ENCODE results near the gene LRBA.

The LRBA gene

DNA sequence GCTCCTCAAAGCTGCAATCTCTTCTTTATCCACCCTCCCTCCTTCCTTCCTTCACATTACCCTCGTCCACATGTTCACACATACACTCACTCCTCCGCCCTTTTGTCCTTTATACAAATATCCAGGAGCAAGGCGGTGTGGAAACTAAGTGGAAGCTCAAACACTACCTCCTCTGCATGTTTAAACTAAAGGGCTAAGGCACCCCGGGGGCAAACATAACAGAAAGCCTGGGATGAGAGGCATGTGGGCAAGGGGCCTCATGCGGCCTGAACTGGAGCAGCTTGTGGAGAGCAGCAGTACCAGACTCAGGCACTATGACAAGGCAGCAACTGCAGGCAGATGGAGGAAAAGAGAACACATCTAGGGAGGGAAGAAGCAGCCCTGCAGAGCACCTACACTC is 423.7 kb downstream of the LRBA start:
- DNase-seq (ENCODE audit: low read depth in 2 of 2, low spot score in 1 of 2) = no peak

DNA sequence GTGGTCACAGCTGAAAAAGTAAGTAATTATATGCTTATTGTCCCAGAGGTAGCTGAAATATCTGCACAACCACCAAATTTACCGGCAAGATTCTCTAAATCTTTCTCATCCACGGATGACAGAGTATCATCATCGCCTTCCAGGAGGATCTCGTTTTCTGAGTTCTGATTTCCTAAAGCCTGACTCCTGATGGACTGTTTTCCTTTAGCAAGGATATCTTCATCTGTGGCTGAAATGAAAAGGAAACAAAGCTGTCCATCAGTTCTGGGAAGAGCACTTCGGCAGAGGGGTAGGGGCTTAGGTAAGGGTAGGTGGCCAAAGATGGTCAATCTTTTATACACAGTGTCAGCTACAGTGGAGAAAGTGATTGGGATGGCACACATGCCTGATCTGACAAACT is 424.5 kb downstream of the LRBA start:
- DNase-seq (ENCODE audit: low read depth in 2 of 2, low spot score in 1 of 2) = no peak

DNA sequence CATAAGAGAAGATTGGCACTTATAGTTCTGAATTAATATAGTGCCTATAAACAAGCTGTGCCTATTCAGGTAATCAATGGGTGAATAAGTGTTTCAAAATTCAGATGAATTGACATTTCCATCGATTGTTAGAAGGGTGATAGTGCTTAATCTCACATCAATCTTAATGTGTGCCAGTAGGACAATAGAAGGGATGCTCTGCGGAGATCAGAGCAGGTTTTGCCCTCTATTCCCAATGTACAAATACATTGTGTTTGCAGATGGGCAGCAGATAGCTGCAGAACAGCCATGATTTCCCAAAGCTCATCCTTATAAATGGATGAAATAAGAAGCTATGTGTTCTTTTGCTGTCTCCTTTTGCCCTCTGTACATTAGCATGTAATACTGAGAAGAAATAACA is 425.9 kb downstream of the LRBA start:
- DNase-seq (ENCODE audit: low read depth in 2 of 2, low spot score in 1 of 2) = no peak

DNA sequence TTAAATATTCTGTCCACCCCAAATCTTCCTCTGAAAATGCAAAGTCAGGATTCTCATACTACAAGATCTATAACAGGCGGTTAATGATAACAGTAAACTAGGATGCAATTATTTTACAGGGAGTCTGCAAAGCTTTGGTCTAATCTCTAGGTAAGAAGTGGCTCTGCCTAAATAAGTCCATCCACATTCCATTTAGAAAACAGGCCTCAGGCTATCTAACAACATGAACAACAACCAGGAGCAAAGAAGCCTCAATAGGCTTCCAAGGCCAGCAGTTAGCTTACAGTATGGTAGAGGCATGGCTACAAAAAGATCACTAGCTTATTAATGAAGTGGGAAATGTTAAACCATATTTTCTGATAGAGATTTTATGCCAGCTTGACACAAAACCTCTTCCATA is 426.8 kb downstream of the LRBA start:
- DNase-seq (ENCODE audit: low read depth in 2 of 2, low spot score in 1 of 2) = no peak

DNA sequence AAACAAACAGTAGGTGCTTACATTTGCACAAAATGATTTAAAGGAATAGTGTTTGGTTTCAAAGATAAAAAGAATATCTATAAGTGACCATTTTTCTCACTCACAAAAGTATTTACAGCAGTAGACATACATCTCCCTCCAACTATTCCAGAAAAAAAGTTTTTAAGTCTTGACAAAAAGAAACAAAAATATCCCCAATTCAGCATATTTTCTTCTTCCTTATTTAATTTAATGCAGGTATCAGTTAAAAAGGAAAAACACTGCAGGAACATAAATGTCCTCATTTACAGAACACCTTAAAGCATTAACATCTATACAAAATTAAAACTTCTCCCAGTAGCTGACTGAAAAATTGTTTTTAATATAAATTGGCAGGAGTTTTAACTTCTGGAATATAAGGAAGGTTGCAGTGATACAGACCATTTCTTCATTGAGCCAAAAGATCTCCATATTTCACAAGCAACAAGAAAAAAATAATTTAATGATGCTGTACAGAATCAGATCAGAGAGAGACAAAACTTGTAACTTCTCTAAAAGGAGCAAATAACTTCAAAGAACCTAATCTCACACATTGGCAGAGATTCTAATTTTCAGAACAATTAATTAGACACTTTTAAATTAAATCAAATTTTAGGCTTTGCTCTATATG is 428.8 kb downstream of the LRBA start:
- no peak for DNase-seq (ENCODE audit: low read depth in 2 of 2, low spot score in 1 of 2)

DNA sequence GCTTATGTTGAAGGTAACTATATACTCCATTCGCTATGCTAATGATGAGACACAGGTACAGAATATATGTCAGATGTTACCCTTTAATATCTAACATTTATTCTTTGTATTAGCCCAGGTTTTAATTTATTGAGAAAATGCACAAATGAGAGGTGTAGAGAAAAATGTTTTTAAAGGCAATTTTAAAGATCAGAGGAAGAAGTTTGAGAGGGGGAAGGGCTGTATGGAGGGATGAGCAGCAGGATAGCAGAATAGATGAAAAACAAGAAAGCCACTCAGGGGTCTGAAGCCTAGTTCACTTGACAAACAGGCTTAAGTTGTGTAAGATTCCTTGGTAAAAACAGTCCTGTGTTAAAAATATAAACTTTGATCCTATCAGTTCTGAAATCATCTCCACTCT is 429.5 kb downstream of the LRBA start:
- no peak for DNase-seq (ENCODE audit: low read depth in 2 of 2, low spot score in 1 of 2)

DNA sequence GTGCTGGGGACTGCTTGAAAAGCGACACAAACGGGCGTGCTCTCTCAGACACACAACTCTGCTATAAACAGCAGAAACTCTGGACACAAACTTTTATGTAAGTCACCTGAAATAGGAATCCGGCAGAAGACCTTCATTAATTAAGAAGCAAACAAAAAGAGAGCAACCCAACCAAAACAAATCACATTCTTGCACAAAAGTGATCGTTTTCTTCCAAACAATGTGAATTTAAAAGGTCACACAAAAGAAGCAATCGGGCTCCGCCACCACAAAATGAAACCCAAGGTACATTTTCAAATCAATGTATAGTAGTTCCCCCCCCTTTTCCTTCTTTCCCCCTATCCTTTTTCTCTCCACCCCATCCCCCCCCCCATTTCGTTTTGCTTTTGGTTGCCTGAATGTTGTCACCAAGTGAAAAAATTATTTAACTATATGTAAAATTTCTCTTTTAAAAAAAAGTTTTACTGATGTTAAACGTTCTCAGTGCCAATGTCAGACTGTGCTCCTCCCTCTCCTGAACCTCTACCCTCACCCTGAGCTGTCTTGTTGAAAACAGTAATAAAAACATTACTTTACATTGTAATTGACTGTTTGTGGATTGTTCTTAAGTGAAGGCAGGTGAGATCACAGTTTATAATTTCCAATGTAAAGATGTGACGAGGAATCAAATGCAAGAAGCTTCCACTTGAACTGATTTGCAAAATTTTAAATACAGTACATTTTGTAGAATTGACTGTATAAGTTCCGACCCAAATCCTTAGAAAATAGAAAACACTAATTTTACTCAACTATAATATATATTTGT is 430.8 kb downstream of the LRBA start:
- DNase-seq (ENCODE audit: low read depth in 2 of 2, low spot score in 1 of 2) = no peak

DNA sequence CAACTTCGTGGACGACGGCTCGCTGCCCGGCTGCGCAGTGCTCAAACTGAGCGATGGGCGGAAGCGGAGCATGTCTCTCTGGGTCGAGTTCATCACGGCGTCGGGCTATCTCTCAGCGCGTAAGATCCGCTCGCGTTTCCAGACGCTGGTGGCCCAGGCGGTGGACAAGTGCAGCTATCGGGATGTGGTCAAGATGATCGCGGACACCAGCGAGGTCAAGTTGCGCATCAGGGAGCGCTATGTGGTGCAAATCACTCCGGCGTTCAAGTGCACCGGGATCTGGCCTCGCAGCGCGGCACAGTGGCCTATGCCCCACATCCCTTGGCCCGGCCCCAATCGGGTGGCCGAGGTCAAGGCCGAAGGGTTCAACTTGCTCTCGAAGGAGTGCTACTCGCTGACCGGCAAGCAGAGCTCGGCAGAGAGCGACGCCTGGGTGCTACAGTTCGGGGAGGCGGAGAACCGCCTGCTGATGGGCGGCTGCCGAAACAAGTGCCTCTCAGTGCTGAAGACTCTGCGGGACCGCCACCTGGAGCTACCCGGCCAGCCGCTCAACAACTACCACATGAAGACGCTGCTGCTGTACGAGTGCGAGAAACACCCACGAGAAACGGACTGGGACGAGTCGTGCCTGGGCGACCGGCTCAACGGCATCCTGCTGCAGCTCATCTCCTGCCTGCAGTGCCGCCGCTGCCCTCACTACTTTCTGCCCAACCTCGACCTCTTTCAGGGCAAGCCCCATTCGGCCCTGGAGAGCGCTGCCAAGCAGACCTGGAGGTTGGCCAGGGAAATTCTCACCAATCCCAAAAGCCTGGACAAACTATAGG is 431.6 kb downstream of the LRBA start:
- DNase-seq (ENCODE audit: low read depth in 2 of 2, low spot score in 1 of 2) = no peak

DNA sequence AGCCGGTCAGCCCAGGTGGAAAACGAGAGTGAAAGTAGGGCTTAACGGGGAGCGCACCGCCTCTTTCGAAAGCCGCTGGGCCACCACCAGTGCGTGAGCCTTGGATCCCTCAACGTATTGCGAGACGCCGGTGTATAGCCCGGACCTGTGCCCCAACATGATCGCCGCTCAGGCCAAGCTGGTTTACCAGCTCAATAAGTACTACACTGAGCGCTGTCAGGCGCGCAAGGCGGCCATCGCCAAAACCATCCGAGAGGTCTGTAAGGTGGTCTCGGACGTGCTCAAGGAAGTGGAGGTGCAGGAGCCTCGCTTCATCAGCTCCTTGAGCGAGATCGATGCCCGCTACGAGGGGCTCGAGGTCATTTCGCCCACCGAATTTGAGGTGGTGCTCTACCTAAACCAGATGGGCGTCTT is 432.2 kb downstream of the LRBA start:
- no peak for DNase-seq (ENCODE audit: low read depth in 2 of 2, low spot score in 1 of 2)

DNA sequence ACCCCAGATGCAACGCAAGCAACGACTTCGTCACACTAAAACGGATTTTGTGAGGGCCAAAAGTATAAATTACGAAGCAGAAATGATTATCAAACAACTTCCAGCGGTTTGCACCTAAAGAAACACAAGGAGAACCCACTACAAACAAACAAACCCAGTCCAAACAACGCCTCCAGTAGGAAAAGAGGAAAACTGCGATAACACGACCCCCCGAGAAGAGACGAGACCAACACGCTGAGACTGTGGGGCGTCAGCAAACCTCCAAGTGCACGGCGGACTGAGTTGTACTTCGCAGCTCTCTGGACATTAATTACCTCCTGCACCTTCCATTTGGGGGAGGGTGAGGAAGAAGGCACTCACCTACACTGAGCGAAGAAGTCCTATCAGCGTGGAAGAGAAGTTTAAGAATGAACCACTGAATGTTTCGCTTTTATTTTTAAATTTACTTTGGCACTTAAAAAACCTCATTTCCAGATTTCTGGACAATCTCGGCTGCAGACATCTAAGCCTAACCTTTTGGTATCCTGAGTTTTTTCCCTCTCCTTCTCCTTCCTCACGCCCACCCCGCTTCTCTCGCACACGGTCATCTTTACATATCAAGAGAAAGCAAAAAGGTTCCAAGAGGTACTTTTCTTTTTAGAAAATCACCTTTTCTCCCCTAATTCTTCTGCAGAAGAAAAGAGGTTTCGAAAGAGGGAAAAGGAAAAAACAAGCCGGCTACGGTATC is 432.8 kb downstream of the LRBA start, which contains the start of gene MAB21L2:
MAB21L2 (plus strand) TSS at position 6 of the 727 bp plus-strand sequence. CDS start 879 bp downstream, outside the sequence.
- no peak for DNase-seq (ENCODE audit: low read depth in 2 of 2, low spot score in 1 of 2)

DNA sequence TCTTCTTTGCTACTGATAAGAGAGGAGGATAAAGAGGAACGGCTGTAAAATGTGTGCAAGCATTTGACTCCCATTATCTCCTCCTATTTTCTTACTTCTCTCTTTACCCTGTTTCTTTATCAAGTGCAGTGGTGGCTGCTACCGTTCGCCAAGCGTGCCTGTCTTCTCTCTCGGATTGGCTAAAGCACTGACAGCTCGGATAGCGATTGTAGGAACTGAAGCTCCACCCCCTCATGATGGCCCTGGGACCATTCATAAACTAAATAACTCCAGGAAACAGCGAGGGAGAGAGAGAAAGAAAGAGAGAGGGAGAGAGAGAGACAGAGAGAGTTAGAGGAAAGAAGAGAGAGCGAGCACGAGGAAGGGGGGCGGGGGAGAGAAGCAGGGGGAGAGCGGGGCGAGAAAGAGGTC is 433.4 kb downstream of the LRBA start:
- DNase-seq (ENCODE audit: low read depth in 2 of 2, low spot score in 1 of 2) = no peak

DNA sequence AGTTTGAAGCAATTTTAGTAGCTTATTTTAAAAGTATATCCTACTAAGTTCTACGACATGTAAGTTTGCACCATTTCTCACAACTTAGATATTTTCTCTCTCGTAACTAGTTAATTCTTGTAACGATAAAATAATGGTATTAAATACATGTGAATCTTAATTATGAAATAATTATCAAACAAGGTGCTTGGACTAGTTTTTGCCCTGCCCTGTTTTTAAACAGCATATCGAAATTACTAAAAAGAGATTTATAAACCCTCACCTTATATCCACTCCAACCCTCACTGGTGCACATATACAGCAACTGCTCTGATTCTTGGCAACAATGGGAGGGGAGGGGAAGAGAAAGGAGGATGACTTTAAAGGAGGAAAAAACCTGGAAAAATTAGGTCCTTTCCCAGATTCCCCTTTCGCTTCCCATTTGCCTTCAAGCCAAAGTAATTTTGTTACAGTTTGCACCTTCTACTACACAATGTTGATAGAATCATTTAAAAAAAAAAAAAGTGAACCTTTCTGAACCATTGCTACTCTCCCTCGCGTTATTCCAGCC is 434.0 kb downstream of the LRBA start:
- no peak for DNase-seq (ENCODE audit: low read depth in 2 of 2, low spot score in 1 of 2)

DNA sequence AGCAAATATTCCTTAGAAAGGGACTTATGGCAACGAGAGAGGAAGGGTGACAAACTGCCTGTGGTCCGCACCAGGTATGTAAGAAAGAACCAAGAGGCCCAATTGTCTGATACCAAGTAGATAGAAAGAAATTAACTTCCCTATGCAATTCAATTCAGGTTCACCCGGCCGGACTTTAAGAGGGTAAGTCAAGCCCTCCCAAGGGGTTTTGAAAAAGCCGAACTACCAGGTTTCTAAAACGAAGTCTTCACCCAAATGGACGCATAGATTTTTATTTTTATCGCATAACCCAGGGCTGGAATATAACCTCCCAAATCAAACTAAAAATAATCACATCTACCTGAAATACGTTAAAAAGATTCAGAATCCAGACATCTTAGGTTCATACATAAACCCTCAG is 434.8 kb downstream of the LRBA start:
- no peak for DNase-seq (ENCODE audit: low read depth in 2 of 2, low spot score in 1 of 2)

DNA sequence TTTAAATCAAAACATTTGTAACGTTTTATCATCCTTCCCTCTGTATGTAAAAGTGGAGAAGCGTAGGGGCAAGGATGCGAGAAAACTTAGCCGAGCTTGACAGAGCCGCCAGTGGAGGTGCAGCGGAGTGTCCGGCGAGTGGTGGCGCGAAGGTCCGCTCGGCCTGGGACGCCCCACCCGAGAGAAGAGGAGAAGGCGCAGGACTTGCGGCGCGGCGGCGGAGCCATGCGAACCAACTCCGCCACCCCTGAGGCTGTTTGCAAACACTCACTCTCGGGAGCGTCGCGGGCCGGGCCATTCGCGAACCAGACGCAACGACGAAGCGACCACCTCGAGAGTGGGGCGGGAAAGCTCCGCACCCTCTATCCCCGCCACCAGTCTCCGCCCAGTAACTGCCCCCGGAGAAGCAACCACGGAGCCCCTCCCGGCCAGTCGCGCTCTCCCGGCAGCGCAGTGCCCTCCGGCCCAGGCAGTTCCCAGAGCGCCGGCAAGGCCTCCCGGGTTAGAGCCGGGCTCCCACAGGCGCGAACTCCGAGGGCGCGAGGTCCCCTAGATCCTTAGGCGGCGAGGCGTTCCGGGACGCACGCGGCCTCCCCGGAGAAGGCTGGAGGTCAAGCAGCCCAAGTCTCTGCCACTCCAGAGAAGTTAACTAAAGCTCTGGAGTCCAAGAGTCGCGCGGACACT is 435.4 kb downstream of the LRBA start:
- DNase-seq (ENCODE audit: low read depth in 2 of 2, low spot score in 1 of 2) = no peak

DNA sequence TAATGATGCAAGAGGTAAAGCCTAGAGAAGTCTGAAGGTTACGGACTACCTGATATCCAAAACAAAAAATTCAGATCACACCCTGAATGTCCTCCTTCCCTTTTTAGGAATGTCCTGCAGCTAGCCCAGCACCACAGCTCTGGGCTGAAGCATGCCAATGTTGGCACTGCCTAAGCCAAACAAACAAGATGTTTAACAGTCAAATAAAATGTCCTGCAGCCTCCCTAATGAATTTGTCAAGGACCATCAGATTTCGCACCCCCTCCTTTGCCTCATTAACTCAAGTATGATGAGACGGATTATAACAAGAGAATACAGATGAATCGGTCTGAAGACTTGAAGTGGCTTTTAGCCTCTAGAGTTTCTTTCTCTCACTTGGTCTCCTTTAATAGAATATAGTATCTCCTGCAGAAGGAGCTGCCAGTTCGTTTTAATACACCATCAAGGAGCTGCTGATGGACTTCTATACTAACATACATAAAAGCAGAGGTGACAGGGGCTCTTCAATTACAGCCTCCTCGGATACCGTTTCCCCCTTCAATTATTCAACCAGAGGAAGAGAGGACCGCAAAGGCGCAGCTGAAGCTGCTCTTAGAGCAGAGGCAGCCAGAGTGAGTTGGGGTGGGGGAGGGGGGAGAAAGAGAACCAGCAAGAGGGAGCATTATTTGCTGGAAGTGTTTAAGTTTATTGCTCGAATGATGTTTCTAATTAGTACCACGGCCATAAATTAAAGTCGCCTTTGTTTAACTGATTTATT is 436.2 kb downstream of the LRBA start:
- DNase-seq (ENCODE audit: low read depth in 2 of 2, low spot score in 1 of 2) = no peak

DNA sequence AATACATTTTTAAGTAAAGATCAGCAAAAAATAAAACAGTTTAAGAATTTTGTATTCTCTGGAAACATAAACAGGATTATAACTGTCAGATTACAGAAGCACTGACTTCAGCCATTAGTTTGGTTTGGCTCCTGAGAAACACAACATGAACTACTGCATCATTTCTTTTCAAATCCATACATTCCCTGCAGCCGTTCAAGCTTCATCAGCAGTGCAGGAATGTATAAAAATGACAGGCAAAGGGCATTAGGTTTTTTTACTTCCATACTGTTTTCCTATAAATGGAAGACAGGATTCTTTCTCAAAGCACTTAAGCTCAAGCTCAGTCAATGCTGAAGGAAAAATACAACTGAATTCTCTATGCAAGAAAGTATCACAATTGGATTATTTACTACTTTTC is 437.3 kb downstream of the LRBA start:
- no peak for DNase-seq (ENCODE audit: low read depth in 2 of 2, low spot score in 1 of 2)

DNA sequence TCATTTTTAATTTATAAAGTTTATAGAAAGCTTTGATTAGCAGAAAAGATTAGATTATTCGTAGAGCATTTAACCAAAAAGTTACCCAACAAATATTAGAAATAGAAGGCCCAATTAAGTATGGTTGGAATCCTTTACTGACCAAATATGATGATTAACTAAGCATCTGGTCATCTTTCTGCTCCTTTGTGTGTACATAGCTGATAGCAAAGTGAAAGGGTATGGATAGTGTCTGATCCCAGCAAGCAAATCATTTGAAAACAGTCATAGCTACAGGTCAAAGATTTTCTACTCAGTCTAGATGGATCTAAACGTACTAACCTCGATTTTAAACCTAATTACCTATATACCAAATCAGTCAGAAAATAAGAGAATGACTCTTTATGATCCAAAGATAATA is 440.4 kb downstream of the LRBA start:
- DNase-seq (ENCODE audit: low read depth in 2 of 2, low spot score in 1 of 2) = no peak

DNA sequence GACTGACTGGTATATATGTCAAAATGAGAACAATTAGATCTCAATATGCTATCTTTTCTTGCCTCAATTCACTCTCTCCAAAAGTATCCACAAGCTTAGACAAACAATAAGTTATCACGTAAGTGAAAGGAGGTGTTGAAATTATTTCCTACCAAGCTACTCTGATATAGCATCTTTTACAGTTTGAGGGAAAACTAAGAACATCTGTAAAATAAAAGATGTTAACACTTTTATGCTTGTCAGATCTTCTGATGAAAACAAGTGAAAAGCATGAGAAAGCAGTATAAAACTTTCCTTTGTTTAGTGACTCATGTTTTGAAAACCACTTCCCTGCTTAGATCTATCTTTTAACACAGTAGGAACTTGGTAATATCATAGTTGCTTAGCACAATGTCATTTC is 441.6 kb downstream of the LRBA start:
- no peak for DNase-seq (ENCODE audit: low read depth in 2 of 2, low spot score in 1 of 2)

DNA sequence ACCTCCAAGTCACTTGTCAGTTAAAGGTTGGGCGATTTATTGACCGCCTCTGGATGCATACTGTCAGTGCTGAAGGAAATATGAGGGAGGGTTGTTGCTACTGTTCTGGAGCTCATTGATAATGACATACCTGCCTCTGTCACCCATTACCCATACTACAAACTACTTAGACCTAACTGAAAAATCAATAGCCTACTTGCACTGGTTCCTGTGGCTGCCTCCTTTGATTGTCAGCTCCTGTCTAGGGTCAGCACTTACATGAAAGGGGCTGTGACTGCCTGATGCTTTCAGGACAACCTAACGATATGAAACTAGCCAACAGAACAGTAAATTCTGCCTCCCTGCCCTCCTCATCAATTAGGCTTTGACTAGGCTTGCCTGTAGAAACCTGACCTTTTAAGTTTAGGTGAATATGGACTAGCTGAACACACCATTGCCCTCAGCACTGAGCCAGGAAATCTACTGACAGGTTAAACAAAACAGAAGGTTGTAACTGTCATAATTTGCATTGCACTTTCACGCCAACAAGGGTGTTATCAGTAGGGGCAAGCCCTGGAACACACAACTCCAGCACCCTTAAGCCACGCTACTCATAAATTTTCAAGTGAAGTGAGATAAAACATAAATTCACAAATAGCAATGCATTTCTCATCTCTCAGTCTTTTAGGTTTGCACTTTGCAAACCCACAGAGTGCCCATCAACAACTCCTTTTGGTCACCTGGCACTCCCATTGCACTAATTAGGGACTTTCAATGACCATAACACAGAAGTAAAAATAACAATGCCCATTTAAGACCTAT is 442.2 kb downstream of the LRBA start:
- no peak for DNase-seq (ENCODE audit: low read depth in 2 of 2, low spot score in 1 of 2)
